Activated T-helper 1 cell treated with anti-CD3 and anti-CD28 coated beads, Interleukin-12 subunit alpha, Interleukin-12 subunit beta, Interleukin-2, Interleukin-4 antibody, amounts not matched to agents 30 ng/mL and 10 ng/mL and 1 ng/mL, durations not matched to agents 14 hours and 24 hours and 36 hours (primary cell): ENCODE results near the gene ZNF112. TPM values are rescaled to one million over a fixed set of nuclear protein-coding genes. Genes with fewer than 3 reads are reported as not detected.

Experiments used
- total RNA-seq: library from RNA; stranded (reverse); gene quantifications from 2 replicates; pipeline ENCODE4 v1.2.3, GENCODE V29; 2022

Gene ZNF112
- total RNA-seq, 1 donor from 2014 or later = not detected

Other genes with a start within 250 kb of the ZNF112 start
- gene ZNF225, start 243.3 kb downstream of the ZNF112 start, total RNA-seq = 3.8 and 5.0 TPM in 2 replicates
- 8.4 and 10.3 TPM in 2 replicates for gene ZNF234, start 215.1 kb downstream of the ZNF112 start, total RNA-seq
- gene ZNF226, start 191.6 kb downstream of the ZNF112 start, total RNA-seq = 10.5 and 11.6 TPM in 2 replicates
- 21.7 and 22.6 TPM in 2 replicates for gene ZNF227, start 144.1 kb downstream of the ZNF112 start, total RNA-seq
- 0.26 TPM in 1 of 2 replicates, not detected in the other for gene ZNF233, start 96.8 kb downstream of the ZNF112 start, total RNA-seq
- gene ZNF235, start 51.7 kb downstream of the ZNF112 start, total RNA-seq = 3.8 and 4.7 TPM in 2 replicates
- gene ZNF285, start 44.9 kb upstream of the ZNF112 start, total RNA-seq = 0.07 TPM in 1 of 2 replicates, not detected in the other
- gene ZNF229, start 91.8 kb upstream of the ZNF112 start, total RNA-seq = 0.08 TPM in 1 of 2 replicates, not detected in the other
- 8.8 and 10.1 TPM in 2 replicates for gene ZNF180, start 143.8 kb upstream of the ZNF112 start, total RNA-seq
- not detected in 2 replicates for gene CEACAM20, start 173.0 kb upstream of the ZNF112 start, total RNA-seq